ENCODE results near the gene CRYGS.
A peak's percentile ranks its signal among the peaks of the same experiment; 100 is the strongest.

The CRYGS gene

DNA sequence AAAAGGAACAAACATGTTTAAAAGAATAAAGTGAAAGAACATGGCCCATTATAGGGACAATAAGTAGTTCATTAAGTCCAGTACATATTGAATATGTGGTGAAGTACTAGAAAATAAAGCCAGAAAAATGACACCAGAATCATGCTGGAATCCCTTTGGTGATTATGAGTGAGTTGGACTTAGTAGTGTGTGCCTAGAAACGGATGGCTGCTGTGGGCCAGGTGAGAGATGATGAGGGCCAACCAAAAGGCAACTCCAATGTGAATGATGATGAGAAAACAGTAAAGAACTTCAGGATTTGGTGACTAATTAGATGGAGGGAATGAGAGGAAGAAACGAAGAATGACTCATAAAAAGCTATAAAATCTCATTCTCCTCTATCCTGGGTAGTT, 3.3 kb downstream of the CRYGS start:
- CTCF ChIA-PET, result interaction anchor here (0.5 to 4.1 kb wide), 33 partner anchors 8 to 881 kb away, joined by 3 to 81 read pairs (median 4); partner anchors contain the start of gene AHSG
- no peak for TF ChIP-seq ZNF791 (tag by site-specific recombination; IDR thresholded peaks at IDR 0.05)
- TF ChIP-seq, protein P1, sequence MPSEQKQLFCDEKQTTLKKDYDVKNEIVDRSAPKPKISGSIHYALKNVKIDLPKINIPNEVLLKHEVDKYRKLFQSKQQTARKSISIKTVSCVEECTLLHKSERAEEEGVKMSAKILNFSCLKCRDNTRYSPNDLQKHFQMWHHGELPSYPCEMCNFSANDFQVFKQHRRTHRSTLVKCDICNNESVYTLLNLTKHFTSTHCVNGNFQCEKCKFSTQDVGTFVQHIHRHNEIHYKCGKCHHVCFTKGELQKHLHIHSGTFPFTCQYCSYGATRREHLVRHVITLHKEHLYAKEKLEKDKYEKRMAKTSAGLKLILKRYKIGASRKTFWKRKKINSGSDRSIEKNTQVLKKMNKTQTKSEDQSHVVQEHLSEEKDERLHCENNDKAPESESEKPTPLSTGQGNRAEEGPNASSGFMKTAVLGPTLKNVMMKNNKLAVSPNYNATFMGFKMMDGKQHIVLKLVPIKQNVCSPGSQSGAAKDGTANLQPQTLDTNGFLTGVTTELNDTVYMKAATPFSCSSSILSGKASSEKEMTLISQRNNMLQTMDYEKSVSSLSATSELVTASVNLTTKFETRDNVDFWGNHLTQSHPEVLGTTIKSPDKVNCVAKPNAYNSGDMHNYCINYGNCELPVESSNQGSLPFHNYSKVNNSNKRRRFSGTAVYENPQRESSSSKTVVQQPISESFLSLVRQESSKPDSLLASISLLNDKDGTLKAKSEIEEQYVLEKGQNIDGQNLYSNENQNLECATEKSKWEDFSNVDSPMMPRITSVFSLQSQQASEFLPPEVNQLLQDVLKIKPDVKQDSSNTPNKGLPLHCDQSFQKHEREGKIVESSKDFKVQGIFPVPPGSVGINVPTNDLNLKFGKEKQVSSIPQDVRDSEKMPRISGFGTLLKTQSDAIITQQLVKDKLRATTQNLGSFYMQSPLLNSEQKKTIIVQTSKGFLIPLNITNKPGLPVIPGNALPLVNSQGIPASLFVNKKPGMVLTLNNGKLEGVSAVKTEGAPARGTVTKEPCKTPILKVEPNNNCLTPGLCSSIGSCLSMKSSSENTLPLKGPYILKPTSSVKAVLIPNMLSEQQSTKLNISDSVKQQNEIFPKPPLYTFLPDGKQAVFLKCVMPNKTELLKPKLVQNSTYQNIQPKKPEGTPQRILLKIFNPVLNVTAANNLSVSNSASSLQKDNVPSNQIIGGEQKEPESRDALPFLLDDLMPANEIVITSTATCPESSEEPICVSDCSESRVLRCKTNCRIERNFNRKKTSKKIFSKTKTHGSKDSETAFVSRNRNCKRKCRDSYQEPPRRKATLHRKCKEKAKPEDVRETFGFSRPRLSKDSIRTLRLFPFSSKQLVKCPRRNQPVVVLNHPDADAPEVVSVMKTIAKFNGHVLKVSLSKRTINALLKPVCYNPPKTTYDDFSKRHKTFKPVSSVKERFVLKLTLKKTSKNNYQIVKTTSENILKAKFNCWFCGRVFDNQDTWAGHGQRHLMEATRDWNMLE (tag by site-specific recombination; conservative IDR thresholded peaks at IDR 0.05; ENCODE audit: low read depth), result no peak
- TF ChIP-seq, protein P2, sequence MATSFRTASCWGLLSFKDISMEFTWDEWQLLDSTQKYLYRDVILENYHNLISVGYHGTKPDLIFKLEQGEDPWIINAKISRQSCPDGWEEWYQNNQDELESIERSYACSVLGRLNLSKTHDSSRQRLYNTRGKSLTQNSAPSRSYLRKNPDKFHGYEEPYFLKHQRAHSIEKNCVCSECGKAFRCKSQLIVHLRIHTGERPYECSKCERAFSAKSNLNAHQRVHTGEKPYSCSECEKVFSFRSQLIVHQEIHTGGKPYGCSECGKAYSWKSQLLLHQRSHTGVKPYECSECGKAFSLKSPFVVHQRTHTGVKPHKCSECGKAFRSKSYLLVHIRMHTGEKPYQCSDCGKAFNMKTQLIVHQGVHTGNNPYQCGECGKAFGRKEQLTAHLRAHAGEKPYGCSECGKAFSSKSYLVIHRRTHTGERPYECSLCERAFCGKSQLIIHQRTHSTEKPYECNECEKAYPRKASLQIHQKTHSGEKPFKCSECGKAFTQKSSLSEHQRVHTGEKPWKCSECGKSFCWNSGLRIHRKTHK (tag by site-specific recombination; IDR thresholded peaks at IDR 0.05), result no peak
- no peak for TF ChIP-seq ZNF658 (tag by site-specific recombination; IDR thresholded peaks at IDR 0.05)
- no peak for TF ChIP-seq ZFHX2 (tag by site-specific recombination; conservative IDR thresholded peaks at IDR 0.05)
- TF ChIP-seq ZNF623 (tag by site-specific recombination; IDR thresholded peaks at IDR 0.05), result no peak
- TF ChIP-seq BCL11B (tag by site-specific recombination; IDR thresholded peaks at IDR 0.05; ENCODE audit: low read depth), result no peak
- POLR2A ChIA-PET, result no interaction called here
- Histone ChIP-seq H3K36me3 (ENCODE audit: control insufficient read depth in 2 of 2, insufficient read depth in 1 of 2, low read length in 2 of 2) (peaks cover 0 to 15% of the 10 kb centered on the region in 2 experiments; a peak in 1 of 3 replicates), H3K9me3 (ENCODE audit: control insufficient read depth, insufficient read depth, low read depth, low read length) (no peaks in the 10 kb centered on the region), H3K4me3 (ENCODE audit: low read depth, low read length) (no peak overlapping the region), H3K27ac (ENCODE audit: extremely low read depth, low read depth, low read length) (no peak overlapping the region), H3K4me1 (ENCODE audit: control insufficient read depth, insufficient read depth, low read length) (no peaks in the 10 kb centered on the region; the same call in 1 of the 2 replicates)

DNA sequence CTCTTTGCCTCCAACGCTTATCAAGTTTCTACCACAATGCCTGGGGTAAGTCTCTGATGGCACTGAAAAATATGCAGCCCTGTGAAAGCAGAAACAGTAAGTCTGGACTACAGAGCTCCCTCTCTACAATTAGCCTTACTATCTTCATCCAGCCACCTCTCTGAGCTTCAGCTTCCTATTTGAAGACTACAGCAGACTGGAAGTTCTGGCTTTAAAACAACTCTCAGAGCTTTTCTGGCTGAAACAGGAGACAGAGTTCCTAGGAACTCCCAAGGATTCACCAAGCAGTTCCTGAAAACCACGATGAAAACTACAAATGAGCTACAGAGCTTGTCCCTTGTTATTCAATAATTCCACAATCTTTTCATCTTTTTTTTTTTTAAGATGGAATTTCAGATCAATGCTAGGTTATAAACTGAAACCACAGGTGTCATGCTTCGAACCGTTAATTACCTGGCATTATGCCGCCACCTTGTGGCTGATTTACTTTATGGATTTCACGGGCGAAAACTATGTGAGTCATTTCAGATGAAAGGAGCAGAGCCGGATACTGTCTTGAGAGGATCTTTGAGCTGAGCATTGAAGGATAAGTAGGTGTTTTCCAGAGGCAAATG, 3.9 kb downstream of the CRYGS start:
- Histone ChIP-seq H3K27ac (ENCODE audit: extremely low read depth, low read depth, low read length) (no peak overlapping the region), H3K9me3 (ENCODE audit: control insufficient read depth, insufficient read depth, low read depth, low read length) (no peaks in the 10 kb centered on the region), H3K36me3 (ENCODE audit: control insufficient read depth in 2 of 2, insufficient read depth in 1 of 2, low read length in 2 of 2) (peaks cover 0 to 15% of the 10 kb centered on the region in 2 experiments; a peak in 1 of 3 replicates), H3K4me1 (ENCODE audit: control insufficient read depth, insufficient read depth, low read length) (no peaks in the 10 kb centered on the region; the same call in 1 of the 2 replicates), H3K4me3 (ENCODE audit: low read depth, low read length) (no peak overlapping the region)
- ChIA-PET POLR2A (no interaction called here), CTCF (interaction anchor here (0.5 to 4.1 kb wide), 46 partner anchors 8 to 880 kb away, joined by 3 to 81 read pairs (median 4); partner anchors contain the start of gene AHSG)
- TF ChIP-seq BCL11B (tag by site-specific recombination; IDR thresholded peaks at IDR 0.05; ENCODE audit: low read depth), result no peak
- no peak for TF ChIP-seq ZNF354C (tag by site-specific recombination; IDR thresholded peaks at IDR 0.05; ENCODE audit: borderline replicate concordance, low read depth)
- peak; percentile 18; the same call in 1 of the 2 replicates for TF ChIP-seq ZFP37 (tag by site-specific recombination; IDR thresholded peaks at IDR 0.05)
- no peak for TF ChIP-seq ZNF514 (tag by site-specific recombination; IDR thresholded peaks at IDR 0.05)
- TF ChIP-seq ZNF37A (tag by site-specific recombination; IDR thresholded peaks at IDR 0.05), result no peak
- TF ChIP-seq ZNF521 (tag by site-specific recombination; IDR thresholded peaks at IDR 0.05), result no peak
- TF ChIP-seq MEIS1 (CRISPR knock-in tag; IDR thresholded peaks at IDR 0.05; ENCODE audit: borderline replicate concordance), result no peak
- no peak for TF ChIP-seq WT1 (tag by site-specific recombination; IDR thresholded peaks at IDR 0.05)
- 0 out of 2 replicates have a peak, but pooled peaks have one; percentile 16 for TF ChIP-seq ZEB2 (tag by site-specific recombination; IDR thresholded peaks at IDR 0.05)
- TF ChIP-seq MZF1 (tag by site-specific recombination; IDR thresholded peaks at IDR 0.05; ENCODE audit: borderline replicate concordance), result no peak
- TF ChIP-seq ZNF2 (tag by site-specific recombination; IDR thresholded peaks at IDR 0.05), result no peak
- no peak for TF ChIP-seq ZNF785 (tag by site-specific recombination; IDR thresholded peaks at IDR 0.05)
- TF ChIP-seq, protein P3, sequence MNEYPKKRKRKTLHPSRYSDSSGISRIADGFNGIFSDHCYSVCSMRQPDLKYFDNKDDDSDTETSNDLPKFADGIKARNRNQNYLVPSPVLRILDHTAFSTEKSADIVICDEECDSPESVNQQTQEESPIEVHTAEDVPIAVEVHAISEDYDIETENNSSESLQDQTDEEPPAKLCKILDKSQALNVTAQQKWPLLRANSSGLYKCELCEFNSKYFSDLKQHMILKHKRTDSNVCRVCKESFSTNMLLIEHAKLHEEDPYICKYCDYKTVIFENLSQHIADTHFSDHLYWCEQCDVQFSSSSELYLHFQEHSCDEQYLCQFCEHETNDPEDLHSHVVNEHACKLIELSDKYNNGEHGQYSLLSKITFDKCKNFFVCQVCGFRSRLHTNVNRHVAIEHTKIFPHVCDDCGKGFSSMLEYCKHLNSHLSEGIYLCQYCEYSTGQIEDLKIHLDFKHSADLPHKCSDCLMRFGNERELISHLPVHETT (tag by site-specific recombination; IDR thresholded peaks at IDR 0.05), result no peak
- 0 out of 2 replicates have a peak, but pooled peaks have one; percentile 15 for TF ChIP-seq ZNF501 (tag by site-specific recombination; IDR thresholded peaks at IDR 0.05)
- no peak for TF ChIP-seq GFI1B (tag by site-specific recombination; IDR thresholded peaks at IDR 0.05)
- TF ChIP-seq ZNF654 (tag by site-specific recombination; IDR thresholded peaks at IDR 0.05; ENCODE audit: low read depth), result peak; percentile 89
- no peak for TF ChIP-seq GLI4 (tag by site-specific recombination; IDR thresholded peaks at IDR 0.05)
- no peak for TF ChIP-seq ZNF350 (tag by site-specific recombination; IDR thresholded peaks at IDR 0.05)
- no peak for TF ChIP-seq ZNF629 (tag by site-specific recombination; IDR thresholded peaks at IDR 0.05)
- TF ChIP-seq ZNF223 (tag by site-specific recombination; IDR thresholded peaks at IDR 0.05), result no peak
